ENCODE measurements around the gene HDAC4.

DNA sequence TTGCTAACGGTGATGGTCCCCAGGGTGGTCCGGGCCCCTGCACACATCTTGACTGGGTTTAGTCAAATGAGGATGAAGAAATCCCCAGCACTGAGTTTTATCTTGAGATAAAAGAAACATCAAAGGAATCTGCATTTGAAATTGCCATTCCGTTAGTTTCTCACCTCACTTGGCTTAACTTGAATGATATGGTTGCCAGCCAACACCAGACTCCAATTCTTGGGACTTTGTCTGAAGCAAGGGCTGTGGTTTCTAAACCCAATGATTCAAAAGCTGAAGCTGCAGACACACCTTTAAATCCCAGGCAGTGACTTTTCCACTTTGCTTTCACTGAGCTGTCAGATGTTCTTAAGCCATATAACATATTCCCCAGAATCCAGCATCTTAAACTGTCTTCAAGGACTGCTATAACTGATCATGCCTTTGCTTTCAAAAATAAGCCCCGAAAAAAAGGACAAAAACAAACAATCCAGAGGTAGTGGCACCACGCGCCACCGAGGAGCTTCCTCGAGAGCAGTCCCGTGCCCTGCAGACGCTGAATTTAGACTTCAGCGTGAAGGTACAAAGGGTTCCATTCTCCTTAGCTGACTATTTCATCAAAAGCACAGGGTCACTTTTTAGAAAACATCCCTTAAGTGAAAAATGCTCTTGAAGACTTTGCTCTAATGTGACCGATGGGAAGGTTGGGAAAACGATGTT lies 189.3 kb downstream of the HDAC4 start:
- no peak for TF ChIP-seq POLR2A (IDR thresholded peaks at IDR 0.05)
- TF ChIP-seq, protein P1, sequence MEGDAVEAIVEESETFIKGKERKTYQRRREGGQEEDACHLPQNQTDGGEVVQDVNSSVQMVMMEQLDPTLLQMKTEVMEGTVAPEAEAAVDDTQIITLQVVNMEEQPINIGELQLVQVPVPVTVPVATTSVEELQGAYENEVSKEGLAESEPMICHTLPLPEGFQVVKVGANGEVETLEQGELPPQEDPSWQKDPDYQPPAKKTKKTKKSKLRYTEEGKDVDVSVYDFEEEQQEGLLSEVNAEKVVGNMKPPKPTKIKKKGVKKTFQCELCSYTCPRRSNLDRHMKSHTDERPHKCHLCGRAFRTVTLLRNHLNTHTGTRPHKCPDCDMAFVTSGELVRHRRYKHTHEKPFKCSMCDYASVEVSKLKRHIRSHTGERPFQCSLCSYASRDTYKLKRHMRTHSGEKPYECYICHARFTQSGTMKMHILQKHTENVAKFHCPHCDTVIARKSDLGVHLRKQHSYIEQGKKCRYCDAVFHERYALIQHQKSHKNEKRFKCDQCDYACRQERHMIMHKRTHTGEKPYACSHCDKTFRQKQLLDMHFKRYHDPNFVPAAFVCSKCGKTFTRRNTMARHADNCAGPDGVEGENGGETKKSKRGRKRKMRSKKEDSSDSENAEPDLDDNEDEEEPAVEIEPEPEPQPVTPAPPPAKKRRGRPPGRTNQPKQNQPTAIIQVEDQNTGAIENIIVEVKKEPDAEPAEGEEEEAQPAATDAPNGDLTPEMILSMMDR (IDR thresholded peaks at IDR 0.05), result no peak
